HCT116 (cell line): Measurements from ENCODE around the gene SLC6A17. TPM values are rescaled to one million over a fixed set of nuclear protein-coding genes. Genes with fewer than 3 reads are reported as not detected.

Source experiments
- ATAC-seq: fragments of 200-7000 bp; cut with Tn5 transposase; 2 replicates; pipeline ENCODE4 v1.9.1; 2020; ENCODE audit warnings: mild to moderate bottlenecking, moderate library complexity
- BruUV-seq: library from RNA; stranded (reverse); fragments of 400-500 nt; replicated peaks from 2 replicates; lab custom pipeline; 2021; lab: Mats Ljungman, UMichigan
- CTCF ChIA-PET: fragments of 300-600 bp; sonication (Branson Sonifier 250); formaldehyde crosslinking; loops from one replicate; lab custom pipeline; 2021; ENCODE audit warnings: antibody characterized with exemption; lab: Charles Lee
- POLR2A ChIA-PET: fragments of 300-600, 350-600 bp; sonication (Branson Sonifier 250); formaldehyde crosslinking; loops from one replicate; lab custom pipeline; 2021; ENCODE audit warnings: antibody characterized with exemption; lab: Charles Lee
- RAD21 ChIA-PET, 2 experiments: fragments of 300-600 bp; sonication (Branson Sonifier 250); formaldehyde crosslinking; loops; one replicate each; lab custom pipeline; 2023; ENCODE audit warnings: low total read pairs in 2 of 2; ENCODE audit not compliant: uncharacterized antibody in 2 of 2, unreplicated experiment in 2 of 2, low non-redundant PET in 1 of 2; lab: Charles Lee
- DNase-seq: peaks from one replicate; pipeline ENCODE4 v3.0.0-alpha.2; 2010; ENCODE audit warnings: low read depth, low spot score
- H2AFZ ChIP-seq: fragments of 200-600 bp; shearing (Covaris generic), sonication (generic); 2 replicates; pipeline ENCODE4 v1.6.1; 2017; ENCODE audit warnings: low read depth, mixed run types, mixed read lengths, antibody characterized with exemption, low read length; ENCODE audit not compliant: poor library complexity, severe bottlenecking
- H3K27ac ChIP-seq: 2 replicates; pipeline ENCODE4 v1.5.1; 2012; ENCODE audit warnings: low read depth, low read length
- H3K27me3 ChIP-seq: fragments of 200-600 bp; sonication (generic); 2 replicates; pipeline ENCODE4 v1.6.1; 2016; ENCODE audit warnings: mixed run types, low read length, mixed read lengths; ENCODE audit not compliant: insufficient read depth
- H3K36me3 ChIP-seq, 2 experiments: fragments of 200-500 bp in 1 of 2; fragments of 200-600 bp in 1 of 2; sonication (Bioruptor generic) in 1 of 2; sonication (generic) in 1 of 2; 2 replicates each; pipeline versions ENCODE4 v1.5.1 to v1.6.1; 2014 to 2016; ENCODE audit warnings: low read length in 2 of 2, inconsistent platforms in 1 of 2, mixed read lengths in 1 of 2, mixed run types in 1 of 2; ENCODE audit not compliant: insufficient read depth in 2 of 2, control insufficient read depth in 1 of 2
- H3K4me1 ChIP-seq, 2 experiments: fragments of 200-600 bp in 1 of 2; sonication (generic) in 1 of 2; 2 replicates each; pipeline versions ENCODE4 v1.5.1 to v1.6.1; 2012 to 2017; ENCODE audit warnings: low read length in 2 of 2, inconsistent platforms in 1 of 2, mild to moderate bottlenecking in 1 of 2, mixed read lengths in 1 of 2, mixed run types in 1 of 2, moderate library complexity in 1 of 2; ENCODE audit not compliant: insufficient read depth in 2 of 2, control insufficient read depth in 1 of 2
- H3K4me2 ChIP-seq: fragments of 200-600 bp; sonication (generic); 2 replicates; pipeline ENCODE4 v1.6.1; 2017; ENCODE audit warnings: mixed run types, low read length, mixed read lengths
- H3K4me3 ChIP-seq, 2 experiments: fragments of 200-600 bp in 1 of 2; sonication (generic) in 1 of 2; replicated peaks in 1 of 2; 2 replicates each; pipeline ENCODE4 v1.5.1; 2011 to 2016; ENCODE audit warnings: low read length in 2 of 2, control low read depth in 1 of 2, low read depth in 1 of 2, mild to moderate bottlenecking in 1 of 2, mixed read lengths in 1 of 2, mixed run types in 1 of 2
- H3K79me2 ChIP-seq: fragments of 200-600 bp; sonication (generic); 2 replicates; pipeline ENCODE4 v1.6.1; 2017; ENCODE audit warnings: mild to moderate bottlenecking, mixed run types, low read length, moderate library complexity, mixed read lengths; ENCODE audit not compliant: insufficient read depth
- H3K9ac ChIP-seq: fragments of 200-600 bp; sonication (generic); 2 replicates; pipeline ENCODE4 v1.6.1; 2016; ENCODE audit warnings: low read length, mixed read lengths
- H3K9me2 ChIP-seq: fragments of 200-600 bp; sonication (generic), shearing (Covaris generic); 2 replicates; pipeline ENCODE4 v1.6.1; 2017; ENCODE audit warnings: mixed run types, mild to moderate bottlenecking, moderate library complexity; ENCODE audit not compliant: insufficient read depth
- H3K9me3 ChIP-seq, 2 experiments: fragments of 200-500 bp in 1 of 2; fragments of 200-600 bp in 1 of 2; sonication (Bioruptor generic) in 1 of 2; sonication (generic) in 1 of 2; 2 replicates each; pipeline ENCODE4 v1.6.1; 2014 to 2017; ENCODE audit warnings: low read length in 2 of 2, mixed read lengths in 2 of 2, inconsistent platforms in 1 of 2, low read depth in 1 of 2, mild to moderate bottlenecking in 1 of 2, mixed run types in 1 of 2, moderate library complexity in 1 of 2; ENCODE audit not compliant: control insufficient read depth in 1 of 2, insufficient read depth in 1 of 2
- H4K20me1 ChIP-seq: fragments of 200-600 bp; sonication (generic), shearing (Covaris generic); 2 replicates; pipeline ENCODE4 v1.6.1; 2017; ENCODE audit warnings: mixed run types, mild to moderate bottlenecking, moderate library complexity; ENCODE audit not compliant: insufficient read depth
- CTCF ChIP-seq, 3 experiments: fragments of 200-600 bp in 1 of 3; sonication (generic) in 1 of 3; IDR thresholded peaks in 2 of 3; conservative IDR thresholded peaks in 1 of 3; 2 replicates each; pipeline ENCODE4 v1.5.1; 2012 to 2017; ENCODE audit warnings: low read depth in 2 of 3, low read length in 2 of 3, antibody characterized with exemption in 1 of 3, borderline replicate concordance in 1 of 3, control low read depth in 1 of 3, mild to moderate bottlenecking in 1 of 3, mixed read lengths in 1 of 3, mixed run types in 1 of 3, moderate library complexity in 1 of 3; ENCODE audit not compliant: insufficient read depth in 1 of 3
- EGR1 ChIP-seq: IDR thresholded peaks from 2 replicates; pipeline ENCODE4 v1.6.1; 2012; ENCODE audit warnings: low read depth
- ELF1 ChIP-seq: IDR thresholded peaks from 2 replicates; pipeline ENCODE4 v1.6.1; 2012; ENCODE audit warnings: low read depth, borderline replicate concordance
- POLR2A ChIP-seq: IDR thresholded peaks from 2 replicates; pipeline ENCODE4 v1.7.0; 2011; ENCODE audit warnings: borderline replicate concordance; ENCODE audit not compliant: insufficient read depth, insufficient read length; ENCODE audit errors: extremely low read depth
- POLR2AphosphoS5 ChIP-seq: IDR thresholded peaks from 2 replicates; pipeline ENCODE4 v1.6.1; 2011; ENCODE audit warnings: mild to moderate bottlenecking, low read depth, low read length, moderate library complexity
- RAD21 ChIP-seq: IDR thresholded peaks from 2 replicates; pipeline ENCODE4 v1.6.1; 2012; ENCODE audit warnings: low read depth, mild to moderate bottlenecking
- REST ChIP-seq: IDR thresholded peaks from 2 replicates; pipeline ENCODE4 v1.6.1; 2012; ENCODE audit warnings: low read depth
- SP1 ChIP-seq: IDR thresholded peaks from 2 replicates; pipeline ENCODE4 v1.6.1; 2012; ENCODE audit warnings: low read depth
- TCF7L2 ChIP-seq: IDR thresholded peaks from 2 replicates; pipeline ENCODE4 v1.7.0; 2011; ENCODE audit warnings: borderline replicate concordance, inconsistent platforms; ENCODE audit not compliant: insufficient read depth, insufficient read length; ENCODE audit errors: extremely low read depth
- YY1 ChIP-seq: IDR thresholded peaks from 2 replicates; pipeline ENCODE4 v1.6.1; 2011; ENCODE audit warnings: low read length, low read depth, moderate library complexity, mild to moderate bottlenecking; ENCODE audit not compliant: insufficient replicate concordance; ENCODE audit errors: extremely low read depth
- ZFX ChIP-seq: fragments of 450-650 bp; IDR thresholded peaks from 2 replicates; pipeline ENCODE4 v1.6.1; 2017
- intact Hi-C: fragments of 100-400 bp; cut with micrococcal nuclease; formaldehyde crosslinking; loops from 2 replicates; pipeline ENCODE4 v1.10.0; 2022
- total RNA-seq: library from RNA; stranded (reverse); gene quantifications from one replicate; pipeline ENCODE4 v1.2.1, GENCODE V29; 2021; ENCODE audit not compliant: unreplicated experiment
- TF ChIP-seq, protein P1 (sequence below): IDR thresholded peaks from 2 replicates; pipeline ENCODE4 v1.6.1; 2011; ENCODE audit warnings: mild to moderate bottlenecking, low read length, moderate library complexity; ENCODE audit not compliant: insufficient replicate concordance; ENCODE audit errors: extremely low read depth

Gene SLC6A17
- total RNA-seq, 1 experiment from 2014 or later, result 10.5 TPM

- TF ChIP-seq, protein P1, sequence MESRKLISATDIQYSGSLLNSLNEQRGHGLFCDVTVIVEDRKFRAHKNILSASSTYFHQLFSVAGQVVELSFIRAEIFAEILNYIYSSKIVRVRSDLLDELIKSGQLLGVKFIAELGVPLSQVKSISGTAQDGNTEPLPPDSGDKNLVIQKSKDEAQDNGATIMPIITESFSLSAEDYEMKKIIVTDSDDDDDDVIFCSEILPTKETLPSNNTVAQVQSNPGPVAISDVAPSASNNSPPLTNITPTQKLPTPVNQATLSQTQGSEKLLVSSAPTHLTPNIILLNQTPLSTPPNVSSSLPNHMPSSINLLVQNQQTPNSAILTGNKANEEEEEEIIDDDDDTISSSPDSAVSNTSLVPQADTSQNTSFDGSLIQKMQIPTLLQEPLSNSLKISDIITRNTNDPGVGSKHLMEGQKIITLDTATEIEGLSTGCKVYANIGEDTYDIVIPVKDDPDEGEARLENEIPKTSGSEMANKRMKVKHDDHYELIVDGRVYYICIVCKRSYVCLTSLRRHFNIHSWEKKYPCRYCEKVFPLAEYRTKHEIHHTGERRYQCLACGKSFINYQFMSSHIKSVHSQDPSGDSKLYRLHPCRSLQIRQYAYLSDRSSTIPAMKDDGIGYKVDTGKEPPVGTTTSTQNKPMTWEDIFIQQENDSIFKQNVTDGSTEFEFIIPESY, result no peak
- TF ChIP-seq POLR2A, result no peak
- no peak for TF ChIP-seq SP1
- TF ChIP-seq, all 23 proteins: peak for 0
Measured at GRCh38 chr1:110152133-110152785, 2.0 kb downstream of the SLC6A17 start (continued).

DNA sequence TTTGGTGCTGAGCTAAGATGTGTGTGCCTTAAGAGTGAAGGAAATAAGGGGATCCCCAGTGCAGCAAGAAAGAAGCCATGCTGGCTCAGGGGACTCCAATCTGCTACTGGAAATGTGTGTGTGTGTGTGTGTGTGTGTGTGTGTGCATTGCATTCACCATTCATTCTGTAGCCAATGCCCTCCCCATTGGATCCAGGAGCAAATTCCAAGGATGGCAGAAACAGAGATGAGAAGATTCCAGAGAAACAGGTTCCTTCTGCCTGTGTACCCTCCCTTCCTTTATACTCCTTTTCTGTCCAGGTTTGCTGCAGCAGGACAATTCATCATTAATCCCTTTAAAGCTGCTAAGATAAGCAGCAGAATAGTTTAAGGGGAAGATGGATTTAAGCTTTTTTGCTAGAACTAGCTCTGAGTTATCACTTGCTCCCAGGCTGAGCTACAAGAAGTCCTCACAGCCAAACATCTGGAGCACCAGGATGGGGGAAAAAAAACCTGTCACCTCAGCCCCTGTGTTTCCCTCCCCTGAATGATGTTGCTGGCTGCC, 3.2 kb downstream of the SLC6A17 start:
- Histone ChIP-seq H4K20me1 (no peaks in the 10 kb centered on the region), H3K9me2 (no peaks in the 10 kb centered on the region), H3K27ac (no peak overlapping the region), H2AFZ (no peak overlapping the region), H3K9ac (no peak overlapping the region), H3K4me1 (peaks cover 11 to 39% of the 10 kb centered on the region in 2 experiments), H3K4me2 (no peak overlapping the region), H3K9me3 (no peaks in the 10 kb centered on the region), H3K36me3 (no peaks in the 10 kb centered on the region), H3K27me3 (no peaks in the 10 kb centered on the region), H3K4me3 (no peak overlapping the region), H3K79me2 (peaks cover 17% of the 10 kb centered on the region; the same call in 1 of the 2 replicates)
- intact Hi-C loops, result no loop called here
- ChIA-PET POLR2A (no interaction called here), CTCF (no interaction called here), RAD21 (no interaction called here)
- no TSS peak for BruUV-seq
- ATAC-seq (no peak), DNase-seq (no peak)
- TF ChIP-seq RAD21, result no peak
- no peak for TF ChIP-seq TCF7L2
- no peak for TF ChIP-seq EGR1
- TF ChIP-seq ZFX, result no peak
- TF ChIP-seq POLR2AphosphoS5, result no peak
- no peak for TF ChIP-seq YY1
- no peak for TF ChIP-seq ELF1
- TF ChIP-seq REST, result no peak
- no peak for TF ChIP-seq CTCF (IDR thresholded peaks at IDR 0.05 in 2 of 3, conservative IDR thresholded peaks at IDR 0.05 in 1 of 3; ENCODE audit: borderline replicate concordance in 1 of 3, insufficient read depth in 1 of 3, low read depth in 2 of 3, low read length in 2 of 3)
